ENCODE data around the gene IMMP1L. TPM values are rescaled to one million over a fixed set of nuclear protein-coding genes. Genes with fewer than 3 reads are reported as not detected.

Gene IMMP1L
- total RNA-seq, 1 experiment from 2014 or later, result 38.5 TPM

- Histone ChIP-seq H3K9me2 (ENCODE audit: insufficient read depth) (no peaks in the 10 kb centered on the region), H3K4me1 (ENCODE audit: control insufficient read depth in 1 of 2, insufficient read depth in 2 of 2, low read length in 2 of 2) (peaks cover 0 to 15% of the 10 kb centered on the region in 2 experiments; a peak in 3 of 4 replicates), H2AFZ (ENCODE audit: low read depth, low read length, poor library complexity, severe bottlenecking) (peak overlapping the region; percentile 36), H3K4me2 (ENCODE audit: low read length) (peak overlapping the region; percentile 72), H3K27me3 (ENCODE audit: insufficient read depth, low read length) (no peaks in the 10 kb centered on the region), H3K36me3 (ENCODE audit: control insufficient read depth in 1 of 2, insufficient read depth in 2 of 2, low read length in 2 of 2) (no peaks in the 10 kb centered on the region; a peak in 1 of 4 replicates), H3K9me3 (ENCODE audit: control insufficient read depth in 1 of 2, insufficient read depth in 1 of 2, low read depth in 1 of 2, low read length in 2 of 2) (no peaks in the 10 kb centered on the region), H3K4me3 (replicated peaks in 1 of 2; ENCODE audit: low read depth in 1 of 2, low read length in 2 of 2) (peak overlapping the region; percentile 92 to 96), H3K9ac (ENCODE audit: low read length) (peak overlapping the region; percentile 89), H3K79me2 (ENCODE audit: insufficient read depth, low read length) (peaks cover 81% of the 10 kb centered on the region), H4K20me1 (ENCODE audit: insufficient read depth) (no peaks in the 10 kb centered on the region), H3K27ac (ENCODE audit: low read depth, low read length) (peak overlapping the region; percentile 61; the same call in 1 of the 2 replicates)
- POLR2A ChIA-PET, result interaction anchor here (0.7 kb wide), 1 partner anchor 78 kb away, joined by 3 read pairs; no protein-coding TSS in a partner anchor
- BruUV-seq (replicated peaks), result TSS peak; percentile 70
- DNase-seq (ENCODE audit: low read depth, low spot score), result no peak
- RAD21 ChIA-PET (ENCODE audit: low non-redundant PET in 1 of 2, low total read pairs in 2 of 2, uncharacterized antibody in 2 of 2, unreplicated experiment in 2 of 2), result no interaction called here
- peak; percentile 18 for ATAC-seq
- TF ChIP-seq ZBTB33 (IDR thresholded peaks at IDR 0.05; ENCODE audit: extremely low read depth, insufficient replicate concordance, low read length), result no peak
- TF ChIP-seq TCF7L2 (IDR thresholded peaks at IDR 0.05; ENCODE audit: borderline replicate concordance, extremely low read depth, insufficient read depth, insufficient read length), result no peak
- TF ChIP-seq JUND (IDR thresholded peaks at IDR 0.05), result no peak
- TF ChIP-seq MAX (IDR thresholded peaks at IDR 0.05), result no peak
- no peak for TF ChIP-seq ATF3 (IDR thresholded peaks at IDR 0.05)
- TF ChIP-seq ZFX (IDR thresholded peaks at IDR 0.05), result no peak
- no peak for TF ChIP-seq RAD21 (IDR thresholded peaks at IDR 0.05; ENCODE audit: low read depth)
- no peak for TF ChIP-seq CTCF (IDR thresholded peaks at IDR 0.05 in 2 of 3, conservative IDR thresholded peaks at IDR 0.05 in 1 of 3; ENCODE audit: borderline replicate concordance in 1 of 3, insufficient read depth in 1 of 3, low read depth in 2 of 3, low read length in 2 of 3)
- no peak for TF ChIP-seq FOSL1 (IDR thresholded peaks at IDR 0.05; ENCODE audit: low read depth)
- TF ChIP-seq REST (IDR thresholded peaks at IDR 0.05; ENCODE audit: low read depth), result no peak
- no peak for TF ChIP-seq ZNF274 (IDR thresholded peaks at IDR 0.05; ENCODE audit: low read depth, low read length)
- no peak for TF ChIP-seq EZH2phosphoT487 (IDR thresholded peaks at IDR 0.05; ENCODE audit: borderline replicate concordance)
- TF ChIP-seq EGR1 (IDR thresholded peaks at IDR 0.05; ENCODE audit: low read depth), result no peak
- no peak for TF ChIP-seq SRF (IDR thresholded peaks at IDR 0.05; ENCODE audit: low read depth)
- TF ChIP-seq POLR2A (IDR thresholded peaks at IDR 0.05; ENCODE audit: borderline replicate concordance, extremely low read depth, insufficient read depth, insufficient read length), result no peak
- TF ChIP-seq CEBPB (IDR thresholded peaks at IDR 0.05; ENCODE audit: low read depth), result no peak
- TF ChIP-seq POLR2AphosphoS5 (IDR thresholded peaks at IDR 0.05; ENCODE audit: low read depth, low read length), result no peak
- no peak for TF ChIP-seq SIN3A (IDR thresholded peaks at IDR 0.05; ENCODE audit: low read depth)
- no peak for TF ChIP-seq SP1 (IDR thresholded peaks at IDR 0.05; ENCODE audit: low read depth)
- intact Hi-C loops (cut with micrococcal nuclease), result no loop called here
- CTCF ChIA-PET, result no interaction called here
These were observed 382 bp downstream of the IMMP1L start for GRCh38 chr11:31509051-31509428.

Data from HCT116 (cell line).